Breast epithelium (tissue), 4 donors: ENCODE data around the gene LRRC4C. TPM values are rescaled to one million over a fixed set of nuclear protein-coding genes. Genes with fewer than 3 reads are reported as not detected.

ENCODE experiments used
- DNase-seq, 2 donors: peaks; one replicate each; pipeline ENCODE4 v3.0.0-alpha.2; 2019; ENCODE audit warnings: low spot score in 2 of 2
- H3K27ac ChIP-seq, 2 donors: fragments of 200-600 bp; sonication (generic) in 1 of 2; one replicate each; pipeline ENCODE4 v1.5.1; 2016 to 2019; ENCODE audit warnings: mild to moderate bottlenecking in 1 of 2
- H3K27me3 ChIP-seq, 2 donors: fragments of 200-600 bp; sonication (generic) in 1 of 2; one replicate each; pipeline versions ENCODE4 v1.5.1 to v1.6.0; 2017 to 2019; ENCODE audit warnings: control low read depth in 1 of 2, mild to moderate bottlenecking in 1 of 2
- H3K36me3 ChIP-seq: fragments of 200-600 bp; one replicate; pipeline ENCODE4 v1.5.1; 2019
- H3K4me1 ChIP-seq, 2 donors: fragments of 200-600 bp; sonication (generic); one replicate each; pipeline ENCODE4 v1.5.1; 2016 to 2019; ENCODE audit warnings: control low read depth in 1 of 2
- H3K4me3 ChIP-seq, 3 donors: fragments of 200-600 bp; sonication (generic); 1 replicate in 2 of 3; 2 replicates in 1 of 3; pipeline ENCODE4 v1.5.1; 2016 to 2019; ENCODE audit warnings: mild to moderate bottlenecking in 3 of 3, moderate library complexity in 2 of 3
- H3K9me3 ChIP-seq, 2 donors: fragments of 200-600 bp; sonication (generic) in 1 of 2; one replicate each; pipeline ENCODE4 v1.5.1; 2016 to 2019; ENCODE audit warnings: control low read depth in 1 of 2
- CTCF ChIP-seq, 3 donors: fragments of 450-650 bp; IDR thresholded peaks; one replicate each; pipeline ENCODE4 v1.5.1; 2016 to 2017; ENCODE audit warnings: antibody characterized with exemption in 3 of 3, mild to moderate bottlenecking in 3 of 3, moderate library complexity in 3 of 3
- POLR2A ChIP-seq: fragments of 450-650 bp; IDR thresholded peaks from one replicate; pipeline ENCODE4 v1.6.1; 2016; ENCODE audit warnings: antibody characterized with exemption, mild to moderate bottlenecking, moderate library complexity
- POLR2AphosphoS5 ChIP-seq, 3 donors: sonication (generic); formaldehyde crosslinking; IDR thresholded peaks; one replicate each; pipeline ENCODE4 v1.6.1; 2017; ENCODE audit warnings: antibody characterized with exemption in 3 of 3
- intact Hi-C: fragments of 100-400 bp; cut with DNase I; formaldehyde crosslinking; loops from one replicate; pipeline ENCODE4 v1.15.1; 2023; ENCODE audit warnings: low total_unique reads
- total RNA-seq, 3 donors: library from RNA; depleted of rRNA; stranded (reverse); fragments of >200 nt; gene quantifications; one replicate each; pipeline ENCODE4 v1.1.0, GENCODE V29; 2016

The LRRC4C gene
- total RNA-seq, 3 donors from 2014 or later: 2.9 to 15.4 (median 6.6) TPM

- Histone ChIP-seq H3K27me3 (no peaks in the 10 kb centered on the region), H3K9me3 (no peaks in the 10 kb centered on the region), H3K4me3 (no peak overlapping the region), H3K27ac (no peak overlapping the region), H3K36me3 (no peaks in the 10 kb centered on the region), H3K4me1 (no peaks in the 10 kb centered on the region)
- TF ChIP-seq CTCF (IDR thresholded peaks at IDR 0.05) (no peak), POLR2A (no peak), POLR2AphosphoS5 (IDR thresholded peaks at IDR 0.05) (no peak)
- intact Hi-C loops: no loop called here
- DNase-seq: no peak
Observed at GRCh38 chr11:41404109-41404508, 55.3 kb downstream of the LRRC4C start.

- Histone ChIP-seq H3K4me1 (no peaks in the 10 kb centered on the region), H3K9me3 (no peaks in the 10 kb centered on the region), H3K4me3 (no peak overlapping the region), H3K36me3 (no peaks in the 10 kb centered on the region), H3K27ac (no peak overlapping the region), H3K27me3 (no peaks in the 10 kb centered on the region)
- DNase-seq: no peak
- TF ChIP-seq CTCF (IDR thresholded peaks at IDR 0.05): no peak
- TF ChIP-seq POLR2A: no peak
- TF ChIP-seq POLR2AphosphoS5 (IDR thresholded peaks at IDR 0.05): no peak
- intact Hi-C loops: no loop called here
Observed at GRCh38 chr11:41403458-41403857, 56.0 kb downstream of the LRRC4C start.

- Histone ChIP-seq H3K27me3 (no peaks in the 10 kb centered on the region), H3K4me3 (no peak overlapping the region), H3K36me3 (no peaks in the 10 kb centered on the region), H3K9me3 (no peaks in the 10 kb centered on the region), H3K4me1 (no peaks in the 10 kb centered on the region), H3K27ac (no peak overlapping the region)
- no peak for TF ChIP-seq POLR2A
- TF ChIP-seq CTCF (IDR thresholded peaks at IDR 0.05): no peak
- no peak for TF ChIP-seq POLR2AphosphoS5 (IDR thresholded peaks at IDR 0.05)
- intact Hi-C loops: no loop called here
- no peak for DNase-seq
Observed at GRCh38 chr11:41400819-41401382, 58.6 kb downstream of the LRRC4C start.

- Histone ChIP-seq H3K27ac (no peak overlapping the region), H3K36me3 (no peaks in the 10 kb centered on the region), H3K27me3 (no peaks in the 10 kb centered on the region), H3K9me3 (no peaks in the 10 kb centered on the region), H3K4me1 (no peaks in the 10 kb centered on the region), H3K4me3 (no peak overlapping the region)
- DNase-seq: no peak
- no peak for TF ChIP-seq CTCF (IDR thresholded peaks at IDR 0.05)
- TF ChIP-seq POLR2A: no peak
- no peak for TF ChIP-seq POLR2AphosphoS5 (IDR thresholded peaks at IDR 0.05)
- intact Hi-C loops: no loop called here
Observed at GRCh38 chr11:41400124-41400523, 59.3 kb downstream of the LRRC4C start.

GRCh38 chr11:41399323-41399722 is 60.1 kb downstream of the LRRC4C start:
- Histone ChIP-seq H3K27ac (no peak overlapping the region), H3K4me3 (no peak overlapping the region), H3K4me1 (no peaks in the 10 kb centered on the region), H3K36me3 (no peaks in the 10 kb centered on the region), H3K27me3 (no peaks in the 10 kb centered on the region), H3K9me3 (no peaks in the 10 kb centered on the region)
- no peak for DNase-seq
- intact Hi-C loops: no loop called here
- TF ChIP-seq CTCF (IDR thresholded peaks at IDR 0.05): no peak
- no peak for TF ChIP-seq POLR2AphosphoS5 (IDR thresholded peaks at IDR 0.05)
- TF ChIP-seq POLR2A: no peak
